HUES6 (cell line): Measurements from ENCODE around the gene FAM180B.
"Not testable (repeated sequence)": the region's sequence is repeated elsewhere in the genome, so short reads cannot be mapped to it uniquely, and the experiment has no call there.

Experiments used
- H3K27ac ChIP-seq: 2 replicates; pipeline ENCODE4 v1.7.0; 2013; ENCODE audit warnings: low read depth, mild to moderate bottlenecking, low read length, inconsistent platforms
- H3K27me3 ChIP-seq: 2 replicates; pipeline ENCODE4 v1.6.1; 2013; ENCODE audit warnings: low read length; ENCODE audit not compliant: control insufficient read depth, insufficient read depth
- H3K36me3 ChIP-seq: 2 replicates; pipeline ENCODE4 v1.6.1; 2013; ENCODE audit warnings: low read length; ENCODE audit not compliant: control insufficient read depth, insufficient read depth
- H3K4me1 ChIP-seq: 2 replicates; pipeline ENCODE4 v1.6.1; 2013; ENCODE audit warnings: low read length; ENCODE audit not compliant: control insufficient read depth, insufficient read depth
- H3K4me3 ChIP-seq: 2 replicates; pipeline ENCODE4 v1.5.1; 2013; ENCODE audit warnings: low read depth, low read length
- H3K9ac ChIP-seq: one replicate; pipeline ENCODE4 v1.6.1; 2013; ENCODE audit warnings: mild to moderate bottlenecking, low read length
- H3K9me3 ChIP-seq: 2 replicates; pipeline ENCODE4 v1.6.1; 2013; ENCODE audit warnings: low read depth, low read length; ENCODE audit not compliant: control insufficient read depth, insufficient read depth

FAM180B gene

GRCh38 chr11:47586098-47586855 lies at the start of gene FAM180B:
TSS of gene FAM180B (plus strand) at chr11:47586678. CDS start at chr11:47586769, 91 bp downstream.
- Histone ChIP-seq H3K27me3 (no peaks in the 10 kb centered on the region), H3K4me3 (no peak within 1 kb of the TSS), H3K27ac (no peak within 1 kb of the TSS), H3K9ac (no peak within 1 kb of the TSS), H3K9me3 (no peaks in the 10 kb centered on the region), H3K4me1 (no peaks in the 10 kb centered on the region), H3K36me3 (peaks cover 32% of the 10 kb centered on the region)

- Histone ChIP-seq H3K4me1 (peaks cover 13% of the 10 kb centered on the region; the same call in 1 of the 2 replicates), H3K9me3 (no peaks in the 10 kb centered on the region), H3K27ac (no peak overlapping the region), H3K36me3 (no peaks in the 10 kb centered on the region), H3K27me3 (no peaks in the 10 kb centered on the region), H3K4me3 (no peak overlapping the region), H3K9ac (no peak overlapping the region)
Observed at GRCh38 chr11:47536915-47537314, 49.6 kb upstream of the FAM180B start.

GRCh38 chr11:47538741-47539565 lies 47.5 kb upstream of the FAM180B start:
- Histone ChIP-seq H3K4me1 (peaks cover 13% of the 10 kb centered on the region; the same call in 1 of the 2 replicates), H3K36me3 (no peaks in the 10 kb centered on the region), H3K9ac (no peak overlapping the region), H3K4me3 (no peak overlapping the region), H3K9me3 (no peaks in the 10 kb centered on the region), H3K27ac (no peak overlapping the region), H3K27me3 (no peaks in the 10 kb centered on the region)

GRCh38 chr11:47539681-47540039 lies 46.8 kb upstream of the FAM180B start:
- no peak overlapping the region for H3K27ac ChIP-seq

GRCh38 chr11:47541070-47541469 lies 45.4 kb upstream of the FAM180B start:
- Histone ChIP-seq H3K4me3 (no peak overlapping the region), H3K4me1 (peaks cover 13% of the 10 kb centered on the region; the same call in 1 of the 2 replicates), H3K27me3 (no peaks in the 10 kb centered on the region), H3K9me3 (no peaks in the 10 kb centered on the region), H3K9ac (no peak overlapping the region), H3K36me3 (peaks cover 4% of the 10 kb centered on the region; the same call in 1 of the 2 replicates), H3K27ac (no peak overlapping the region)

More at GRCh38 chr11:47539681-47540039, 46.8 kb upstream of the FAM180B start:
- Histone ChIP-seq H3K9ac (no peak overlapping the region), H3K27me3 (no peaks in the 10 kb centered on the region), H3K4me1 (peaks cover 13% of the 10 kb centered on the region; the same call in 1 of the 2 replicates), H3K9me3 (no peaks in the 10 kb centered on the region), H3K4me3 (no peak overlapping the region), H3K36me3 (no peaks in the 10 kb centered on the region)

- Histone ChIP-seq H3K27me3 (no peaks in the 10 kb centered on the region), H3K9ac (no peak overlapping the region), H3K27ac (no peak overlapping the region), H3K4me1 (peaks cover 1% of the 10 kb centered on the region; the same call in 1 of the 2 replicates), H3K4me3 (no peak overlapping the region), H3K9me3 (no peaks in the 10 kb centered on the region), H3K36me3 (peaks cover 15% of the 10 kb centered on the region)
Observed at GRCh38 chr11:47545298-47545697, 41.2 kb upstream of the FAM180B start.

- H3K36me3 ChIP-seq: peaks cover 23% of the 10 kb centered on the region
- H3K4me1 ChIP-seq, H3K4me3 ChIP-seq, H3K27ac ChIP-seq, H3K9ac ChIP-seq, H3K27me3 ChIP-seq, H3K9me3 ChIP-seq: not testable (repeated sequence)
Observed at GRCh38 chr11:47546274-47546673, 40.2 kb upstream of the FAM180B start.

- H3K27me3 ChIP-seq: no peaks in the 10 kb centered on the region
- H3K27ac ChIP-seq: no peak overlapping the region
- peaks cover 10% of the 10 kb centered on the region for H3K4me1 ChIP-seq
- H3K9ac ChIP-seq: no peak overlapping the region
- peak overlapping the region; percentile 97; the same call in 1 of the 2 replicates for H3K4me3 ChIP-seq
- peaks cover 22% of the 10 kb centered on the region for H3K36me3 ChIP-seq
- no peaks in the 10 kb centered on the region for H3K9me3 ChIP-seq
Observed at GRCh38 chr11:47550288-47551047, 36.0 kb upstream of the FAM180B start.

- Histone ChIP-seq H3K36me3 (peaks cover 21% of the 10 kb centered on the region), H3K4me1 (peaks cover 10% of the 10 kb centered on the region), H3K9ac (no peak overlapping the region), H3K9me3 (no peaks in the 10 kb centered on the region), H3K4me3 (peak overlapping the region; percentile 97), H3K27ac (no peak overlapping the region), H3K27me3 (no peaks in the 10 kb centered on the region)
Observed at GRCh38 chr11:47551086-47551485, 35.4 kb upstream of the FAM180B start.

GRCh38 chr11:47552056-47552565 lies 34.4 kb upstream of the FAM180B start:
- Histone ChIP-seq H3K9me3 (no peaks in the 10 kb centered on the region), H3K36me3 (peaks cover 15% of the 10 kb centered on the region; the same call in 1 of the 2 replicates), H3K27me3 (no peaks in the 10 kb centered on the region), H3K9ac (peak overlapping the region; percentile 97), H3K4me3 (peak overlapping the region; percentile 97), H3K4me1 (peaks cover 10% of the 10 kb centered on the region), H3K27ac (peak overlapping the region; percentile 89)
